ENCODE results near the gene ADI1. TPM values are rescaled to one million over a fixed set of nuclear protein-coding genes. Genes with fewer than 3 reads are reported as not detected.
"Not testable (repeated sequence)": the region's sequence is repeated elsewhere in the genome, so short reads cannot be mapped to it uniquely, and the experiment has no call there.

Gene ADI1
- total and polyA plus RNA-seq, 8 donors = 34.8 to 83.8 (median 40.9) TPM

DNA sequence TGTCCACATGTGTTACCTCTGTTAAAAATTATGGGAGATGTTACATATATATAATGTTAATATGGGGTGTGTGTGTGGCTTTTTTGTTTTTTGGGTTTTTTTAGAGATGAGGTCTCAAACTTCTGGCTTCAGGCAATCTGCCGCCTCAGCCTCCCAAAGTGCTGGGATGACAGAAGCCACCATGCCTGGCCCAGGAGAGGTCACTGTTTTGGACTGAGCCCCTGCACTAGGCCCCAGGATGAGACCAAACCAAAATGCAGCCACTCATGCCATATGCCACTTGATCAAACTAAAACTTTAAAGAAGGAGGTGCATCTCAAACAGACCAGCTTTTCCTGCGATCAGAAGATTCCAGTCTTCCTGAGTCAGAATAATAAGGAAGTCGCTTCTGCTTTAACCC, 2.5 kb downstream of the ADI1 start:
- H3K9me3 ChIP-seq = peaks cover 0 to 8% of the 10 kb centered on the region in 2 donors
- intact Hi-C loops (cut with DNase I) = no loop called here
- no peak for DNase-seq
- no peak overlapping the region for H3K27ac ChIP-seq
- TF ChIP-seq, protein P1, sequence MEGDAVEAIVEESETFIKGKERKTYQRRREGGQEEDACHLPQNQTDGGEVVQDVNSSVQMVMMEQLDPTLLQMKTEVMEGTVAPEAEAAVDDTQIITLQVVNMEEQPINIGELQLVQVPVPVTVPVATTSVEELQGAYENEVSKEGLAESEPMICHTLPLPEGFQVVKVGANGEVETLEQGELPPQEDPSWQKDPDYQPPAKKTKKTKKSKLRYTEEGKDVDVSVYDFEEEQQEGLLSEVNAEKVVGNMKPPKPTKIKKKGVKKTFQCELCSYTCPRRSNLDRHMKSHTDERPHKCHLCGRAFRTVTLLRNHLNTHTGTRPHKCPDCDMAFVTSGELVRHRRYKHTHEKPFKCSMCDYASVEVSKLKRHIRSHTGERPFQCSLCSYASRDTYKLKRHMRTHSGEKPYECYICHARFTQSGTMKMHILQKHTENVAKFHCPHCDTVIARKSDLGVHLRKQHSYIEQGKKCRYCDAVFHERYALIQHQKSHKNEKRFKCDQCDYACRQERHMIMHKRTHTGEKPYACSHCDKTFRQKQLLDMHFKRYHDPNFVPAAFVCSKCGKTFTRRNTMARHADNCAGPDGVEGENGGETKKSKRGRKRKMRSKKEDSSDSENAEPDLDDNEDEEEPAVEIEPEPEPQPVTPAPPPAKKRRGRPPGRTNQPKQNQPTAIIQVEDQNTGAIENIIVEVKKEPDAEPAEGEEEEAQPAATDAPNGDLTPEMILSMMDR (IDR thresholded peaks at IDR 0.05) = no peak
- H3K4me3 ChIP-seq = no peak overlapping the region
- H3K27me3 ChIP-seq = no peaks in the 10 kb centered on the region
- no peak for ATAC-seq
- H3K36me3 ChIP-seq = peaks cover 0 to 20% of the 10 kb centered on the region in 2 donors
- peaks cover 6 to 18% of the 10 kb centered on the region in 2 donors for H3K4me1 ChIP-seq

GRCh38 chr2:3515438-3515837, 3.9 kb downstream of the ADI1 start:
- H3K27ac ChIP-seq; DNase-seq; H3K27me3 ChIP-seq; H3K9me3 ChIP-seq; H3K4me3 ChIP-seq; intact Hi-C loops (cut with DNase I); ATAC-seq: not testable (repeated sequence)
- H3K4me1 ChIP-seq = peaks cover 6 to 16% of the 10 kb centered on the region in 2 donors
- H3K36me3 ChIP-seq = peaks cover 0 to 34% of the 10 kb centered on the region in 2 donors

GRCh38 chr2:3513026-3513810, 6.1 kb downstream of the ADI1 start:
- no peaks in the 10 kb centered on the region for H3K27me3 ChIP-seq
- TF ChIP-seq, protein P1 (IDR thresholded peaks at IDR 0.05) = no peak
- no peak for DNase-seq
- no peak overlapping the region for H3K4me3 ChIP-seq
- no peak for ATAC-seq
- no peak overlapping the region for H3K27ac ChIP-seq
- H3K4me1 ChIP-seq = peaks cover 0 to 8% of the 10 kb centered on the region in 2 donors
- intact Hi-C loops (cut with DNase I) = no loop called here
- H3K9me3 ChIP-seq = peaks cover 0 to 11% of the 10 kb centered on the region in 2 donors
- H3K36me3 ChIP-seq = peaks cover 0 to 47% of the 10 kb centered on the region in 2 donors

DNA sequence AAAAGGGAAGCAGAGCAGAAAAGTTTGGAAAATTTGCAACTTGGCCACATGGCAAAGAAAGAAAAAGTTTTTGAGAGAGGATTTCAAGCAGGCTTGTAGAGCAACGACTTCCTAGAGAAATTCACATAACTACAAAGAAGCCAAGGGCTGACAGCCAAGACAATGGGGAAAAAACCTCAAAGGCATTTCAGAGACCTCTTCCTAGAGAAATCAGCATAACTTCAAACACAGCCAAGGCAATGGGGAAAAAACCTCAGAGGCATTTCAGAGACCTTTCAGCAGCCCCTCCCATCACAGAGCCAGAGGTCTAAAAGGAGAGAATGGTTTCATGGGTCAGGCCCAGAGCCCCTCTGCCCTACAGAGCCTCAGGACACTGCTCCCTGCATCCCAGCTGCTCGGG, 7.2 kb downstream of the ADI1 start:
- no peak overlapping the region for H3K27ac ChIP-seq
- TF ChIP-seq, protein P1 (IDR thresholded peaks at IDR 0.05) = no peak
- peaks cover 0 to 11% of the 10 kb centered on the region in 2 donors for H3K9me3 ChIP-seq
- no peaks in the 10 kb centered on the region for H3K27me3 ChIP-seq
- DNase-seq = no peak
- ATAC-seq = no peak
- H3K36me3 ChIP-seq = peaks cover 0 to 56% of the 10 kb centered on the region in 2 donors
- no peak overlapping the region for H3K4me3 ChIP-seq
- intact Hi-C loops (cut with DNase I) = no loop called here
- no peaks in the 10 kb centered on the region for H3K4me1 ChIP-seq

DNA sequence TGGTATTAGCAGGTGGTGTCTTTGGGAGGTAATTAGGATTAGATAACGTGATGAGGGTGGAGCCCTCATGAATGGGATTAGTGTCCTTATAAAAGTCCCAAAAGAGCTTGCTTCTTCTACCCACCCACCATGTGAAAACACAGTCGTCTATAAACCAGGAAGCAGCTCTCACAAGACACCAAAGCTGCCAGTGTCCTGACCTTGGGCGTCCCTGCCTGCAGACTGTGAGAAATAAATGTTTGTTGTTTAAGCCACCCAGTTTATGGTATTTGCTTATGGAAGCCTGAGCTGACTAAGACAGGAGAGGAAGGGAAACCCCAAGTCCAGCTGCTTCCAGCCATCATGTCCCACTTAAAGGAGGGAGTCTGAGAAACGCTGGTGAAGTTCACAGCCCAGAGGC, 13.6 kb downstream of the ADI1 start:
- Histone ChIP-seq H3K36me3 (peaks cover 0 to 44% of the 10 kb centered on the region in 2 donors), H3K9me3 (peaks cover 0 to 3% of the 10 kb centered on the region in 2 donors), H3K27ac (no peak overlapping the region), H3K27me3 (no peaks in the 10 kb centered on the region), H3K4me1 (no peaks in the 10 kb centered on the region), H3K4me3 (no peak overlapping the region)
- TF ChIP-seq, protein P1 (IDR thresholded peaks at IDR 0.05) = no peak
- intact Hi-C loops (cut with DNase I) = no loop called here
- ATAC-seq (no peak), DNase-seq (no peak)

Data from left lung (tissue), 10 donors.